Kidney (tissue), 14 donors: ENCODE results near the gene FBXW4. TPM values are rescaled to one million over a fixed set of nuclear protein-coding genes. Genes with fewer than 3 reads are reported as not detected.

Source experiments
- DNase-seq, 5 donors: peaks; one replicate each; pipeline ENCODE4 v3.0.0-alpha.2; 2013 to 2020
- FAIRE-seq: peaks from 2 replicates; lab custom pipeline; 2012; peaks lifted over from hg19 to GRCh38; lab: Jason Lieb, UNC
- H3K27ac ChIP-seq, 2 donors: one replicate each; pipeline ENCODE4 v1.7.0; 2013; ENCODE audit warnings: low read depth in 2 of 2, low read length in 2 of 2, inconsistent platforms in 1 of 2
- H3K27me3 ChIP-seq: one replicate; pipeline ENCODE4 v1.7.1; 2013; ENCODE audit warnings: low read length, inconsistent platforms; ENCODE audit not compliant: control insufficient read depth, insufficient read depth
- H3K36me3 ChIP-seq, 3 donors: one replicate each; pipeline versions ENCODE4 v1.7.0 to v1.7.1; 2013; ENCODE audit warnings: low read length in 3 of 3, control low read depth in 1 of 3, inconsistent platforms in 1 of 3; ENCODE audit not compliant: insufficient read depth in 3 of 3, control insufficient read depth in 2 of 3
- H3K4me1 ChIP-seq, 3 donors: one replicate each; pipeline versions ENCODE4 v1.7.0 to v1.7.1; 2013; ENCODE audit warnings: low read length in 3 of 3, inconsistent platforms in 1 of 3, low read depth in 1 of 3; ENCODE audit not compliant: control insufficient read depth in 2 of 3, insufficient read depth in 2 of 3
- H3K4me3 ChIP-seq, 3 donors: one replicate each; pipeline versions ENCODE4 v1.7.0 to v1.8.1; 2013; ENCODE audit warnings: low read length in 3 of 3, control low read depth in 1 of 3, inconsistent platforms in 1 of 3
- H3K9ac ChIP-seq, 3 donors: one replicate each; pipeline versions ENCODE4 v1.7.0 to v1.7.1; 2013; ENCODE audit warnings: low read length in 3 of 3, control low read depth in 1 of 3, inconsistent platforms in 1 of 3
- H3K9me3 ChIP-seq, 3 donors: one replicate each; pipeline versions ENCODE4 v1.7.0 to v1.7.1; 2013; ENCODE audit warnings: low read length in 3 of 3, control low read depth in 1 of 3, inconsistent platforms in 1 of 3; ENCODE audit not compliant: control insufficient read depth in 2 of 3, insufficient read depth in 1 of 3
- CTCF ChIP-seq: IDR thresholded peaks from 3 replicates; pipeline ENCODE4 v1.5.1; 2012; ENCODE audit warnings: mild to moderate bottlenecking, moderate library complexity, borderline replicate concordance; ENCODE audit not compliant: insufficient read depth; ENCODE audit errors: extremely low read depth
- intact Hi-C: fragments of 100-400 bp; cut with DNase I; formaldehyde crosslinking; loops from one replicate; pipeline ENCODE4 v1.11.1; 2022
- polyA plus RNA-seq: library from polyadenylated mRNA; stranded (reverse); fragments of 350-450 nt; fragmentation: Illumina TruSeq; extraction: RNeasy Lipid Tissue Mini Kit (QIAGEN cat#74804); gene quantifications from one replicate; pipeline ENCODE4 v1.2.3, GENCODE V29; 2014; ENCODE audit warnings: low read depth, low replicate concordance; ENCODE audit not compliant: insufficient read depth
- total RNA-seq: library from RNA; stranded (reverse); fragmentation: NEBNext Ultra II Directional; extraction: Animal tissue kit (Norgen Biotek cat#: 25700); gene quantifications from one replicate; pipeline ENCODE4 v1.2.1, GENCODE V29; 2021
- donor health status: control.
- donor health status: control.
- donor health status: control.
- donor health status: control.
- donor health status: control.
- donor health status: DM: yes; HTN: yes; CAD: no.
- donor health status: Normal renal cell carcinoma (clear cell type).

FBXW4 gene
- total and polyA plus RNA-seq, 2 donors from 2014 or later = 47.6 to 80.1 TPM

- DNase-seq (no peak), FAIRE-seq (no peak)
- Histone ChIP-seq H3K9me3 (no peaks in the 10 kb centered on the region), H3K9ac (no peak overlapping the region), H3K27me3 (peaks cover 3% of the 10 kb centered on the region), H3K4me3 (no peak overlapping the region), H3K36me3 (no peaks in the 10 kb centered on the region), H3K4me1 (no peaks in the 10 kb centered on the region), H3K27ac (no peak overlapping the region)
- intact Hi-C loops = no loop called here
- no peak for TF ChIP-seq CTCF
These were observed 15.2 kb upstream of the FBXW4 start for GRCh38 chr10:101710059-101710695.

- FAIRE-seq = no peak
- H3K9ac ChIP-seq = no peak overlapping the region
- no peaks in the 10 kb centered on the region for H3K36me3 ChIP-seq
- no peak for DNase-seq
- H3K27me3 ChIP-seq = peaks cover 3% of the 10 kb centered on the region
- no peak overlapping the region for H3K27ac ChIP-seq
- H3K4me1 ChIP-seq = no peaks in the 10 kb centered on the region
- no peak overlapping the region for H3K4me3 ChIP-seq
- intact Hi-C loops = no loop called here
- TF ChIP-seq CTCF = no peak
- no peaks in the 10 kb centered on the region for H3K9me3 ChIP-seq
These were observed 14.5 kb upstream of the FBXW4 start for GRCh38 chr10:101709359-101710058.

GRCh38 chr10:101708870-101709269 is 13.9 kb upstream of the FBXW4 start:
- intact Hi-C loops = no loop called here
- no peaks in the 10 kb centered on the region for H3K4me1 ChIP-seq
- no peak overlapping the region for H3K27ac ChIP-seq
- TF ChIP-seq CTCF = no peak
- H3K4me3 ChIP-seq = no peak overlapping the region
- FAIRE-seq (no peak), DNase-seq (no peak)
- no peaks in the 10 kb centered on the region for H3K36me3 ChIP-seq
- peaks cover 3% of the 10 kb centered on the region for H3K27me3 ChIP-seq
- H3K9ac ChIP-seq = no peak overlapping the region
- no peaks in the 10 kb centered on the region for H3K9me3 ChIP-seq
